Duodenal mucosa (tissue), 2 donors: ENCODE data around the gene PLB1.

ENCODE experiments used
- H3K27ac ChIP-seq: one replicate; pipeline ENCODE4 v1.7.0; 2013; ENCODE audit warnings: low read depth, low read length
- H3K27me3 ChIP-seq, 2 donors: one replicate each; pipeline ENCODE4 v1.7.0; 2013; ENCODE audit warnings: low read length in 2 of 2, control low read depth in 1 of 2; ENCODE audit not compliant: insufficient read depth in 2 of 2, control insufficient read depth in 1 of 2
- H3K36me3 ChIP-seq, 2 donors: one replicate each; pipeline ENCODE4 v1.7.0; 2013; ENCODE audit warnings: low read length in 2 of 2, control low read depth in 1 of 2; ENCODE audit not compliant: insufficient read depth in 2 of 2, control insufficient read depth in 1 of 2
- H3K4me1 ChIP-seq, 2 donors: one replicate each; pipeline ENCODE4 v1.7.0; 2013; ENCODE audit warnings: low read length in 2 of 2, control low read depth in 1 of 2; ENCODE audit not compliant: insufficient read depth in 2 of 2, control insufficient read depth in 1 of 2
- H3K4me3 ChIP-seq, 2 donors: one replicate each; pipeline ENCODE4 v1.7.0; 2013; ENCODE audit warnings: low read length in 2 of 2, low read depth in 1 of 2
- H3K9ac ChIP-seq, 2 donors: one replicate each; pipeline ENCODE4 v1.7.0; 2013; ENCODE audit warnings: low read length in 2 of 2, low read depth in 1 of 2
- H3K9me3 ChIP-seq, 2 donors: one replicate each; pipeline ENCODE4 v1.7.0; 2013; ENCODE audit warnings: low read length in 2 of 2, control low read depth in 1 of 2; ENCODE audit not compliant: control insufficient read depth in 1 of 2

Gene PLB1

DNA sequence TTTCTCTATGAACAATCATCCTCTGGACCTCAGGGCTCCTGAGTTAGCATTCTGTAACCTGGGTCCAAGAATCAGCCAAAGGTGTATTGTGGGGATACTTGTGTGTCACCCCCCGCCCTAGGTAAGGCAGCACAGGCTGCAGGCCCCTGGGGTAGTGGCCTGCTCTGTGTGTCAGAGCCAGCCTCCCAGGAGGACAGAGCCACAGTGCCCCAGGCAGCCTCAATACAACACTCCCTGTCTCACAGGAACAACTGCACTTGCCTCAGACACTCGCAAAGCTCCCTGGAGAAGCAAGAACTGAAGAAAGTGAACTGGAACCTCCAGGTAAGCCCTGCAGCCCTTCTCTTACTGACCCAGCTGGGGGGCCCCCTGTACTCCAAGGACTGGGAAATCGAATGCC, 134.5 kb downstream of the PLB1 start:
- H3K27ac ChIP-seq, result no peak overlapping the region
- H3K9me3 ChIP-seq, result no peaks in the 10 kb centered on the region
- H3K4me1 ChIP-seq, result peaks cover 4 to 17% of the 10 kb centered on the region in 2 donors
- no peak overlapping the region for H3K4me3 ChIP-seq
- H3K36me3 ChIP-seq, result no peaks in the 10 kb centered on the region
- H3K9ac ChIP-seq, result no peak overlapping the region
- no peaks in the 10 kb centered on the region for H3K27me3 ChIP-seq

DNA sequence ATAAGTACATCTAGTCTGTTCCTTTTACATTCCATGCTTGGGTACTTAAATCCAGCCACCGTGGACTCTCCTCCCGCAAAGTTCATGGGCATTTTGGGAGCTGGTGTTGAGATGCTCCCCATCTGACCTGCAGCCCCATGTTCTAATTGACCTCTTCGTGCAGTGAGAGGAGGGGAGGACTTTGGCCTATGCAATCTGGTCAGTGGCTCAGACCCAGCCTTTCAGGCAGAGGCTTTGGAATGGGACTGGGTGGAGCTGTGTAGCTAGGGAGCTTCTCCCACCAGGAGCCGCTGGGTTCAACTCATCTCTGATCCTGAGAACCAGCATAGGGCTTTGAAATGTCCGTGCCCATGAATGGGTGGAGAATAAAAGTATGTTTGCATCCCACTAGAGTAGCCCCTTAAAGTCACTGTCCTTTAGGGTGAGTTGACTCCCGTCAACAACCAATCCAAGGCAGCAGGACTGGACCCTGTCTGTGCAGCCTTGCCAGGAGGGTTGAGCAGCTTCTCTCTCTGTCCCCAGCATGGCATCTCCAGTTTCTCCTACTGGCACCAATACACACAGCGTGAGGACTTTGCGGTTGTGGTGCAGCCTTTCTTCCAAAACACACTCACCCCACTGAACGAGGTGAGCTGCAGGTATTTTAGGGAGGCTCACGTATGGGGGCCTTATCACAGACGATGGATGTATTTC, 135.8 kb downstream of the PLB1 start:
- H3K36me3 ChIP-seq, result no peaks in the 10 kb centered on the region

DNA sequence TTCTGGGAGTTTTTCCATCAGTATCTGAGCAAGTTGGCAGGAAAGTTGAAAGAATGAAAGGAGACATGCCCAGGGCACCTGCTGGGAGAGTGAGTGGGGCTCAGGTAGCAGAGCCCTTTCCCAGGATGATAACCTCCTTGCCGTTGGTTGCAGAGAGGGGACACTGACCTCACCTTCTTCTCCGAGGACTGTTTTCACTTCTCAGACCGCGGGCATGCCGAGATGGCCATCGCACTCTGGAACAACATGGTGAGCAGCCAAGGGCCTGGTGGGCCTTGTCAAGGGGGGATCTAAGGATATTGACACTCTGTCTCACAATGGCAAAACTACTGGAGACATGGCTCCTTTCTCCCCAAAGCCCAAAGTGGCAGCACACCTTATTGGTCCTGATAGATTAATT, 136.9 kb downstream of the PLB1 start:
- no peaks in the 10 kb centered on the region for H3K9me3 ChIP-seq
- no peak overlapping the region for H3K9ac ChIP-seq
- H3K36me3 ChIP-seq, result no peaks in the 10 kb centered on the region
- H3K27me3 ChIP-seq, result no peaks in the 10 kb centered on the region
- H3K27ac ChIP-seq, result no peak overlapping the region
- no peak overlapping the region for H3K4me3 ChIP-seq
- peaks cover 0 to 5% of the 10 kb centered on the region in 2 donors for H3K4me1 ChIP-seq

More for the DNA sequence above, 135.8 kb downstream of the PLB1 start:
- Histone ChIP-seq H3K27me3 (no peaks in the 10 kb centered on the region), H3K27ac (no peak overlapping the region), H3K4me1 (peaks cover 0 to 9% of the 10 kb centered on the region in 2 donors), H3K9ac (no peak overlapping the region), H3K9me3 (no peaks in the 10 kb centered on the region), H3K4me3 (no peak overlapping the region)

GRCh38 chr2:28633204-28633603, 137.3 kb downstream of the PLB1 start:
- H3K27me3 ChIP-seq, result no peaks in the 10 kb centered on the region
- no peaks in the 10 kb centered on the region for H3K36me3 ChIP-seq
- H3K9ac ChIP-seq, result no peak overlapping the region
- H3K4me3 ChIP-seq, result no peak overlapping the region
- H3K27ac ChIP-seq, result no peak overlapping the region
- peaks cover 0 to 5% of the 10 kb centered on the region in 2 donors for H3K4me1 ChIP-seq
- no peaks in the 10 kb centered on the region for H3K9me3 ChIP-seq

GRCh38 chr2:28633746-28634145, 137.9 kb downstream of the PLB1 start:
- no peak overlapping the region for H3K9ac ChIP-seq
- H3K4me1 ChIP-seq, result peaks cover 0 to 5% of the 10 kb centered on the region in 2 donors
- H3K9me3 ChIP-seq, result no peaks in the 10 kb centered on the region
- no peak overlapping the region for H3K4me3 ChIP-seq
- H3K27me3 ChIP-seq, result no peaks in the 10 kb centered on the region
- no peak overlapping the region for H3K27ac ChIP-seq
- no peaks in the 10 kb centered on the region for H3K36me3 ChIP-seq

- Histone ChIP-seq H3K4me1 (peaks cover 8 to 12% of the 10 kb centered on the region in 2 donors), H3K9me3 (no peaks in the 10 kb centered on the region), H3K9ac (peak overlapping the region in 1 of 2 donors; percentile 29), H3K27ac (no peak overlapping the region), H3K4me3 (no peak overlapping the region), H3K27me3 (no peaks in the 10 kb centered on the region), H3K36me3 (no peaks in the 10 kb centered on the region)
These were observed 139.3 kb downstream of the PLB1 start for GRCh38 chr2:28635191-28635611.

GRCh38 chr2:28636491-28636890, 140.6 kb downstream of the PLB1 start:
- H3K4me3 ChIP-seq, result no peak overlapping the region
- no peaks in the 10 kb centered on the region for H3K9me3 ChIP-seq
- H3K9ac ChIP-seq, result no peak overlapping the region
- H3K27me3 ChIP-seq, result no peaks in the 10 kb centered on the region
- H3K4me1 ChIP-seq, result peaks cover 8 to 12% of the 10 kb centered on the region in 2 donors
- H3K36me3 ChIP-seq, result no peaks in the 10 kb centered on the region
- H3K27ac ChIP-seq, result no peak overlapping the region

GRCh38 chr2:28637066-28638047, 141.5 kb downstream of the PLB1 start:
- Histone ChIP-seq H3K4me1 (peaks cover 8 to 12% of the 10 kb centered on the region in 2 donors), H3K27me3 (no peaks in the 10 kb centered on the region), H3K36me3 (no peaks in the 10 kb centered on the region), H3K27ac (no peak overlapping the region), H3K4me3 (no peak overlapping the region), H3K9me3 (no peaks in the 10 kb centered on the region), H3K9ac (no peak overlapping the region)

DNA sequence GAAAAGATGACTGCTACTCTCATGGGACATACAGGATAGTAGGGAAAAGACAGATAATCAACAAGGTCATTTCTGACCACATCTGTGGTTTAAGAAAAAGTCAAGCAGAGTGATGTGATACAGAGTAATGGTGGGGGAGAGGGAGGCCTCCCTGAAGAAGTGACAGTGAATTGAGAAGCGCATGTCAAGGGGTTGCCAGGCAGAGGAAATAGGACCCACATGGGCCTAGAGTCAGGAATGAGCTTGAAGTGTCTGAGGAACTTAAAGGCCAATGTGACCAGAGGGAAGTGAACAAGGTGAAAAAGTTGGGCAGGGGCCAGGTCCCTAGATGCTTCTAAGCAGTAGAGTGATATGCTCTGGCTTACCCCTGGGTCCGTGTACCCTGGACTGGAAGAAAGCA, 142.2 kb downstream of the PLB1 start:
- H3K9me3 ChIP-seq, result no peaks in the 10 kb centered on the region
- H3K4me3 ChIP-seq, result no peak overlapping the region
- H3K4me1 ChIP-seq, result peaks cover 10 to 12% of the 10 kb centered on the region in 2 donors
- no peaks in the 10 kb centered on the region for H3K27me3 ChIP-seq
- no peak overlapping the region for H3K9ac ChIP-seq
- H3K36me3 ChIP-seq, result no peaks in the 10 kb centered on the region
- H3K27ac ChIP-seq, result no peak overlapping the region

GRCh38 chr2:28639092-28639691, 143.3 kb downstream of the PLB1 start:
- no peaks in the 10 kb centered on the region for H3K9me3 ChIP-seq
- no peak overlapping the region for H3K4me3 ChIP-seq
- no peaks in the 10 kb centered on the region for H3K36me3 ChIP-seq
- no peak overlapping the region for H3K9ac ChIP-seq
- peaks cover 14 to 21% of the 10 kb centered on the region in 2 donors for H3K4me1 ChIP-seq
- H3K27me3 ChIP-seq, result no peaks in the 10 kb centered on the region
- no peak overlapping the region for H3K27ac ChIP-seq
